ENCODE measurements around the gene CREB1. TPM values are rescaled to one million over a fixed set of nuclear protein-coding genes. Genes with fewer than 3 reads are reported as not detected.

CREB1 gene
- total RNA-seq, 1 donor from 2014 or later: 89.6 TPM

DNA sequence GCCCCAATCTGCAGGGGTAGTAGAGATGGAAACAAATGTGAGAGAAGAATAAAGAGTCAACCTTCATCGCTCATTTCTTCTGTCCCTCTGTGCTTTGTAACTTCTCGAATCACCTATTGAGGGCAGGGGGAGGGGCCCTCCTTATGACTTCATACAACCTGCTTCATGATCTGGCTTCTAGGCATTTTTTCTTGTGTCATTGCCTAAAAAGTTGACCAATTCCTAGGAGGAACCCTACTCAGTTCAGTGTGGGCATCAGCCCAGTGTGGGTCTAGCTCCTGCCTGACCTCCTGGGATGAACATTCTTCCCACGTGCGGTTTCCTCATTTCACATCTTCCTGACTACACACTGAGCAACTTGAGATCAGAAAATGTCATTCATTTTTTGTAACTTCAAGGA, 46.3 kb upstream of the CREB1 start:
- no peaks in the 10 kb centered on the region for H3K27me3 Mint-ChIP-seq
- H3K27ac Mint-ChIP-seq: no peak overlapping the region
- H3K36me3 Mint-ChIP-seq: no peaks in the 10 kb centered on the region
- no peak for DNase-seq (ENCODE audit: extremely low spot score, unreplicated experiment)
- no peak overlapping the region for H3K4me3 Mint-ChIP-seq
- peaks cover 15% of the 10 kb centered on the region for H3K4me1 Mint-ChIP-seq (ENCODE audit: unreplicated experiment)
- TF ChIP-seq, protein P1, sequence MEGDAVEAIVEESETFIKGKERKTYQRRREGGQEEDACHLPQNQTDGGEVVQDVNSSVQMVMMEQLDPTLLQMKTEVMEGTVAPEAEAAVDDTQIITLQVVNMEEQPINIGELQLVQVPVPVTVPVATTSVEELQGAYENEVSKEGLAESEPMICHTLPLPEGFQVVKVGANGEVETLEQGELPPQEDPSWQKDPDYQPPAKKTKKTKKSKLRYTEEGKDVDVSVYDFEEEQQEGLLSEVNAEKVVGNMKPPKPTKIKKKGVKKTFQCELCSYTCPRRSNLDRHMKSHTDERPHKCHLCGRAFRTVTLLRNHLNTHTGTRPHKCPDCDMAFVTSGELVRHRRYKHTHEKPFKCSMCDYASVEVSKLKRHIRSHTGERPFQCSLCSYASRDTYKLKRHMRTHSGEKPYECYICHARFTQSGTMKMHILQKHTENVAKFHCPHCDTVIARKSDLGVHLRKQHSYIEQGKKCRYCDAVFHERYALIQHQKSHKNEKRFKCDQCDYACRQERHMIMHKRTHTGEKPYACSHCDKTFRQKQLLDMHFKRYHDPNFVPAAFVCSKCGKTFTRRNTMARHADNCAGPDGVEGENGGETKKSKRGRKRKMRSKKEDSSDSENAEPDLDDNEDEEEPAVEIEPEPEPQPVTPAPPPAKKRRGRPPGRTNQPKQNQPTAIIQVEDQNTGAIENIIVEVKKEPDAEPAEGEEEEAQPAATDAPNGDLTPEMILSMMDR (conservative IDR thresholded peaks at IDR 0.05): no peak
- peaks cover 3% of the 10 kb centered on the region for H3K9me3 Mint-ChIP-seq

DNA sequence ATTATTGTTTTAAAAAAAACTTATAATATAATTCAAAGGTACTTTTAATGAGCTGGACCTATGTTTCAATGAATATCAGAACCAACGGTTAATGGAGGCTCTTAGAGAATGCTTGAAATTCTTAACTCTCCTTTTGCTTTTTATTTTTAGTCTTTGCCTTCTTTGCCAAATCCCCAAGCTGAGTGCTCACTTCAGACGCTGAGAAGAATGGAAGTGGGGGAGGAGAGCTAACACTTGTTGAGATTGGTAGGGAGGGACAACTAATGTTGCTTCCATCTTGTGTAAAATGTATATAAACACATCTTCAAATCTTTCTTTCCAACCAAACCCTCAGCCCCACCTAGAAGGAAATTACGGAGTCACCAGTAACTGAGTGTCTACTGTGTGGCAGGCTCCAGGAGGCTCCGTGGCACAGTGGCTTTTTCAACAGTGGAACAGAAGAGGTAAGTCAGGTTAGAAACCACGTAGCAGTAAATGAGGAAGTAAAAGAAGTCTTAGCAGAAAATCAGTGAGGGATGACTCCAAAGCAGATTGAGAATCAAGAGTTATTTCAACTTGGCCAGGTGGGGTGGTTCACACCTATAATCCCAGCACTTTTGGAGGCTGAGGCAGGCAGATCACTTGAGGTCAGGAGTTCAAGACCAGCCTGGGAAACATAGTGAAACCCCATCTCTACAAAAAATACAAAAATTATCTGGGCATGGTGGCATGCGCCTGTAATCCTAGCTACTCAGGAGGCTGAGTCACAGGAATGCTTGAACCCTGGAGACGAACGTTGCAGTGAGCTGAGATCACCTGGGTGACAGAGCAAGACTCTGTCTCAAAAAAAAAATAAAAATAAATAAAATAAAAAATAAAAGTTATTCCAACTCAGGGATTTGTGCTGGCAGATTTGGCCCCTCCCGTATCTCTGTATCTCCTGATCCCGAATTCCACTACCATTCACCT, 45.0 kb upstream of the CREB1 start:
- Mint-ChIP-seq H3K4me1 (ENCODE audit: unreplicated experiment) (peaks cover 13% of the 10 kb centered on the region), H3K36me3 (no peaks in the 10 kb centered on the region), H3K4me3 (no peak overlapping the region), H3K27me3 (no peaks in the 10 kb centered on the region), H3K27ac (no peak overlapping the region), H3K9me3 (peaks cover 3% of the 10 kb centered on the region)
- DNase-seq (ENCODE audit: extremely low spot score, unreplicated experiment): no peak
- TF ChIP-seq, protein P1 (conservative IDR thresholded peaks at IDR 0.05): no peak

DNA sequence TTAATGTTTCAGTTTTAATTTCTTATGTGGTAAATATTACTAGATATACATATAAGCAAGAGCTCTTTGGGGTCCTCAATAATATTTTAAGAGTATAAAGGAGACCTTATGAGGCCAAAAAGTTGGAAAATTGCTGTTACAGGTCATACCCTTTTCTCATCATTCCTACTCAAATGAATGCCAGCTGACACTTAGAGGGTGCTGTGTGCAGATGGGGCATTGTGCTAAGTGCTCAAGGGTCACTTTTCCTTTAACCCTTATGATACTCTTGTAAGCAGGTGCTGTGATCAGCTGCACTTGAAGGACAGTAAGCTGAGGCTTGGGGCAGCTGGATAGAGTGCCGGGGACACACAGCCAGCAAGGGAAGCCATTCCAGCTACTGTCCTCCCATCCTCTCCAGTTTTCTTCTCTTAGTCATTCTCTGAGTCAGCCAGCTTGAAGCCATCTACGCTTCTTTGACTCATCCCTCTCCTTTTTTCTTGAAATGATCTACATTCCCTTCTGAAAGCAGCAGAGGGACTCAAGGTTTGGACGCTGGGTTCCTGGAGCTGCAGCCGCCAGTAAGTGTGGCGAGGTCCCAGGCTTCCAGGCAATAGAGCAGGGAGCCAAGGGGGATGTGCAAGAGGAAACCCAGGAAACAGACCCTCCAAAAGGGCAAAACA, 42.0 kb upstream of the CREB1 start:
- TF ChIP-seq, protein P1 (conservative IDR thresholded peaks at IDR 0.05): no peak
- DNase-seq (ENCODE audit: extremely low spot score, unreplicated experiment): no peak
- no peaks in the 10 kb centered on the region for H3K27me3 Mint-ChIP-seq
- no peaks in the 10 kb centered on the region for H3K9me3 Mint-ChIP-seq
- peaks cover 9% of the 10 kb centered on the region for H3K4me1 Mint-ChIP-seq (ENCODE audit: unreplicated experiment)
- no peaks in the 10 kb centered on the region for H3K36me3 Mint-ChIP-seq
- no peak overlapping the region for H3K27ac Mint-ChIP-seq
- no peak overlapping the region for H3K4me3 Mint-ChIP-seq

DNA sequence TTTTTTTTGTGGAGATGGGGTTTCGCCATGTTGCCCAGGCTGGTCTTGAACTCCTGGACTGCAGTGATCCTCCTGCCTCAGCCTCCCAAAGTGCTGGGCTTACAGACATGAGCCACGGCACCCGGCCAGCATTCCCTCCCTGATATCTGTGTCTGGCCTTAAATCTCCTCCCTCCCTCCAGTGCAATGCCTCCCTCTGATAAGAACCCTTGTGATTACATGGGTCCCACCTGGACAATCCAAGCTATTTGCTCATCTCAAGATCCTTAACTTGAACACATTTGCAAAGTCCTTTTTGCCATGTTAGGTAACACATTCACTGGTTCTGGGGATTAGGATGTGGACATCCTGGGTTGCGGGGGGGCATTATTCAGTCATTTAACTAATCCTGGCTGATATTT, 40.5 kb upstream of the CREB1 start:
- TF ChIP-seq, protein P1 (conservative IDR thresholded peaks at IDR 0.05): no peak
- Mint-ChIP-seq H3K36me3 (no peaks in the 10 kb centered on the region), H3K9me3 (no peaks in the 10 kb centered on the region), H3K4me1 (ENCODE audit: unreplicated experiment) (no peaks in the 10 kb centered on the region), H3K27me3 (peaks cover 8% of the 10 kb centered on the region), H3K27ac (no peak overlapping the region), H3K4me3 (no peak overlapping the region)
- DNase-seq (ENCODE audit: extremely low spot score, unreplicated experiment): no peak

DNA sequence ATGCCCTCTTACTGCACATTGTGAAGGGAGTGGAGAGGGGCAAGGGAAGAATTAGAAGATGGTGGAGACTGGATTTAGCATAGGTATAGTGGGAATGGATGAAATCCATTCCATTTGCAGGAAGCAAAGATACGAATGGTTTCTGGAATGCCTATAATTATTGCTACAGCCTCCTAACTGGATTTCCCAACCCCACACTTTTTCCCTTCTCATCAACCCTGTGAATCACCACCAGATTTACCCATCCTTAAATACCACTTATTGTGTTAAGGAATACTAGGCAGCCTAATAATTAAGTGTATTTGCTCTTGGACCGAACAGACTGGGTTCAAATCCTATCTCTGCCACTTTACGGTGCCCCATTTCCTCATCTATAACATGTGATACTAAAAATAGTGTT, 39.3 kb upstream of the CREB1 start:
- no peaks in the 10 kb centered on the region for H3K9me3 Mint-ChIP-seq
- H3K4me1 Mint-ChIP-seq (ENCODE audit: unreplicated experiment): no peaks in the 10 kb centered on the region
- H3K4me3 Mint-ChIP-seq: no peak overlapping the region
- H3K27me3 Mint-ChIP-seq: peaks cover 8% of the 10 kb centered on the region
- DNase-seq (ENCODE audit: extremely low spot score, unreplicated experiment): no peak
- H3K36me3 Mint-ChIP-seq: no peaks in the 10 kb centered on the region
- H3K27ac Mint-ChIP-seq: no peak overlapping the region
- TF ChIP-seq, protein P1 (conservative IDR thresholded peaks at IDR 0.05): no peak
